LNCaP clone FGC (cell line): ENCODE measurements around the gene BFSP1.

Experiments
- DNase-seq: peaks from one replicate; pipeline ENCODE4 v3.0.0-alpha.2; 2011; ENCODE audit warnings: low read depth
- H3K4me3 ChIP-seq: 2 replicates; pipeline ENCODE4 v1.5.1; 2011; ENCODE audit warnings: mild to moderate bottlenecking, low read depth, low read length, control low read depth
- CTCF ChIP-seq: IDR thresholded peaks from 2 replicates; pipeline ENCODE4 v1.5.1; 2012; ENCODE audit warnings: mild to moderate bottlenecking; ENCODE audit not compliant: control insufficient read depth, insufficient read depth; ENCODE audit errors: extremely low read depth

The BFSP1 gene

GRCh38 chr20:17505636-17506517, 25.3 kb downstream of the BFSP1 start:
- H3K4me3 ChIP-seq = no peak overlapping the region
- no peak for DNase-seq
- TF ChIP-seq CTCF = no peak

- H3K4me3 ChIP-seq = peak overlapping the region; percentile 38
- peak; percentile 23 for DNase-seq
- peak; percentile 54 for TF ChIP-seq CTCF
Measured at GRCh38 chr20:17504898-17505635, 26.1 kb downstream of the BFSP1 start.

GRCh38 chr20:17504066-17504897, 26.9 kb downstream of the BFSP1 start:
- no peak overlapping the region for H3K4me3 ChIP-seq
- no peak for DNase-seq
- TF ChIP-seq CTCF = no peak

- TF ChIP-seq CTCF = no peak
- DNase-seq = no peak
- no peak overlapping the region for H3K4me3 ChIP-seq
Measured at GRCh38 chr20:17503301-17504065, 27.7 kb downstream of the BFSP1 start.

GRCh38 chr20:17502105-17502504, 29.1 kb downstream of the BFSP1 start:
- no peak for DNase-seq
- no peak overlapping the region for H3K4me3 ChIP-seq
- TF ChIP-seq CTCF = no peak

- no peak for TF ChIP-seq CTCF
Measured at GRCh38 chr20:17501701-17502100, 29.5 kb downstream of the BFSP1 start.

More at GRCh38 chr20:17501701-17502100, 29.5 kb downstream of the BFSP1 start:
- DNase-seq = no peak
- no peak overlapping the region for H3K4me3 ChIP-seq
